ENCODE data around the gene PPP3CA. TPM values are rescaled to one million over a fixed set of nuclear protein-coding genes. Genes with fewer than 3 reads are reported as not detected.

The PPP3CA gene
- total and polyA plus RNA-seq, 2 of the 13 experiments (the other 11 are each of a cell fraction or from before 2014, with no cell fraction given): 4.8 to 13.2 TPM

- no peak for TF ChIP-seq MEIS1 (CRISPR knock-in tag; IDR thresholded peaks at IDR 0.05; ENCODE audit: borderline replicate concordance)
- peak; percentile 72 for TF ChIP-seq ZNF772 (CRISPR knock-in tag; IDR thresholded peaks at IDR 0.05)
- TF ChIP-seq EED (CRISPR knock-in tag; IDR thresholded peaks at IDR 0.05): peak; percentile 15; the same call in 1 of the 2 replicates
- peak; percentile 98 for TF ChIP-seq HNRNPLL (IDR thresholded peaks at IDR 0.05; ENCODE audit: low read depth, low read length, poor library complexity, severe bottlenecking)
- peak; percentile 39; the same call in 1 of the 2 replicates for TF ChIP-seq MEF2D (CRISPR knock-in tag; IDR thresholded peaks at IDR 0.05)
- peak; percentile 82 for TF ChIP-seq SAP130 (CRISPR knock-in tag; IDR thresholded peaks at IDR 0.05; ENCODE audit: low read depth)
- TF ChIP-seq ZNF331 (CRISPR knock-in tag; IDR thresholded peaks at IDR 0.05): 0 out of 2 replicates have a peak, but pooled peaks have one; percentile 19
- TF ChIP-seq SRY (CRISPR knock-in tag; IDR thresholded peaks at IDR 0.05): peak; percentile 52; the same call in 1 of the 2 replicates
- TF ChIP-seq SSRP1 (CRISPR knock-in tag; IDR thresholded peaks at IDR 0.05): peak; percentile 38; the same call in 1 of the 2 replicates
- TF ChIP-seq BATF2 (CRISPR knock-in tag; IDR thresholded peaks at IDR 0.05): peak; percentile 75; the same call in 1 of the 2 replicates
- TF ChIP-seq DDIT3 (CRISPR knock-in tag; IDR thresholded peaks at IDR 0.05): 0 out of 2 replicates have a peak, but pooled peaks have one; percentile 36
- peak; percentile 77; the same call in 1 of the 2 replicates for TF ChIP-seq ZNF589 (CRISPR knock-in tag; conservative IDR thresholded peaks at IDR 0.05)
- peak; percentile 62; the same call in 1 of the 2 replicates for TF ChIP-seq THAP8 (CRISPR knock-in tag; IDR thresholded peaks at IDR 0.05; ENCODE audit: borderline replicate concordance)
- TF ChIP-seq ZNF614 (CRISPR knock-in tag; IDR thresholded peaks at IDR 0.05; ENCODE audit: borderline replicate concordance): peak; percentile 54; the same call in 1 of the 2 replicates
- no peak; the same call in 1 of the 2 replicates for TF ChIP-seq KAT7 (CRISPR knock-in tag; IDR thresholded peaks at IDR 0.05; ENCODE audit: borderline replicate concordance)
- peak; percentile 64 for TF ChIP-seq TGIF2 (CRISPR knock-in tag; IDR thresholded peaks at IDR 0.05)
- TF ChIP-seq IKZF5 (CRISPR knock-in tag; IDR thresholded peaks at IDR 0.05): peak; percentile 64
- TF ChIP-seq FOXP1 (IDR thresholded peaks at IDR 0.05): no peak
- peak; percentile 18; the same call in 1 of the 2 replicates for TF ChIP-seq FOXP1 (CRISPR knock-in tag; IDR thresholded peaks at IDR 0.05)
- no peak for TF ChIP-seq SKI (IDR thresholded peaks at IDR 0.05; ENCODE audit: partially characterized antibody)
- 0 out of 2 replicates have a peak, but pooled peaks have one; percentile 62 for TF ChIP-seq ARID2 (CRISPR knock-in tag; IDR thresholded peaks at IDR 0.05; ENCODE audit: borderline replicate concordance)
- TF ChIP-seq REL (CRISPR knock-in tag; conservative IDR thresholded peaks at IDR 0.05): peak; percentile 81; the same call in 1 of the 2 replicates
- TF ChIP-seq ARID5B (CRISPR knock-in tag; IDR thresholded peaks at IDR 0.05): peak; percentile 38; the same call in 1 of the 2 replicates
- no peak for TF ChIP-seq SRF (IDR thresholded peaks at IDR 0.05; ENCODE audit: low read depth, low read length)
These were observed 436 bp upstream of the PPP3CA start (continued) for GRCh38 chr4:101347557-101348366.
